Loucy (cell line): ENCODE measurements around the gene ARL10.

Experiments used
- H2AFZ ChIP-seq: fragments of 200-600 bp; sonication (generic); 2 replicates; pipeline ENCODE4 v1.6.0; 2016; ENCODE audit warnings: antibody characterized with exemption, mild to moderate bottlenecking, low read length, moderate library complexity
- H3F3A ChIP-seq: fragments of 200-600 bp; 2 replicates; pipeline ENCODE4 v1.6.0; 2016; ENCODE audit warnings: antibody characterized with exemption, low read depth, mild to moderate bottlenecking
- H3K27me3 ChIP-seq: fragments of 200-600 bp; sonication (generic); 2 replicates; pipeline ENCODE4 v1.6.1; 2014; ENCODE audit warnings: low read length, mild to moderate bottlenecking; ENCODE audit not compliant: insufficient read depth, poor library complexity, severe bottlenecking
- H3K36me3 ChIP-seq: fragments of 200-600 bp; sonication (generic); 2 replicates; pipeline ENCODE4 v1.6.1; 2016; ENCODE audit warnings: low read length; ENCODE audit not compliant: insufficient read depth
- H3K4me1 ChIP-seq: fragments of 200-600 bp; sonication (generic); 2 replicates; pipeline ENCODE4 v1.5.1; 2014; ENCODE audit warnings: low read length, mild to moderate bottlenecking; ENCODE audit not compliant: insufficient read depth, poor library complexity, severe bottlenecking
- H3K4me2 ChIP-seq: fragments of 200-600 bp; sonication (generic); 2 replicates; pipeline ENCODE4 v1.6.0; 2014; ENCODE audit warnings: antibody characterized with exemption, low read length, low read depth, mild to moderate bottlenecking; ENCODE audit not compliant: poor library complexity, severe bottlenecking
- H3K4me3 ChIP-seq: fragments of 200-600 bp; sonication (generic); 2 replicates; pipeline ENCODE4 v1.5.1; 2014; ENCODE audit warnings: low read length, mild to moderate bottlenecking, mixed read lengths; ENCODE audit not compliant: poor library complexity, severe bottlenecking
- H3K79me2 ChIP-seq: fragments of 200-600 bp; sonication (generic); 2 replicates; pipeline ENCODE4 v1.6.1; 2014; ENCODE audit warnings: low read length; ENCODE audit not compliant: insufficient read depth
- H3K9ac ChIP-seq: fragments of 200-600 bp; sonication (generic); 2 replicates; pipeline ENCODE4 v1.6.0; 2014; ENCODE audit warnings: mild to moderate bottlenecking, low read depth, low read length, moderate library complexity; ENCODE audit not compliant: poor library complexity, severe bottlenecking
- H3K9me2 ChIP-seq: fragments of 200-600 bp; sonication (generic); replicated peaks from 2 replicates; pipeline ENCODE4 v1.6.1; 2016; ENCODE audit warnings: low read depth, low read length, mixed read lengths
- H3K9me3 ChIP-seq: fragments of 200-600 bp; sonication (generic); 2 replicates; pipeline ENCODE4 v1.6.1; 2014; ENCODE audit warnings: mild to moderate bottlenecking, antibody characterized with exemption, low read length, low read depth; ENCODE audit not compliant: insufficient read depth
- H4K20me1 ChIP-seq: fragments of 200-600 bp; sonication (generic); 2 replicates; pipeline ENCODE4 v1.6.0; 2014; ENCODE audit warnings: antibody characterized with exemption, low read length, mild to moderate bottlenecking; ENCODE audit not compliant: insufficient read depth, poor library complexity, severe bottlenecking
- EZH2phosphoT487 ChIP-seq: fragments of 200-600 bp; IDR thresholded peaks from 2 replicates; pipeline ENCODE4 v1.6.1; 2018; ENCODE audit warnings: antibody characterized with exemption, mild to moderate bottlenecking, moderate library complexity, borderline replicate concordance
- TF ChIP-seq, protein P1 (sequence below): fragments of 200-600 bp; sonication (generic); conservative IDR thresholded peaks from 2 replicates; pipeline ENCODE4 v1.5.1; 2014; ENCODE audit warnings: mild to moderate bottlenecking, antibody characterized with exemption, low read length

The ARL10 gene

DNA sequence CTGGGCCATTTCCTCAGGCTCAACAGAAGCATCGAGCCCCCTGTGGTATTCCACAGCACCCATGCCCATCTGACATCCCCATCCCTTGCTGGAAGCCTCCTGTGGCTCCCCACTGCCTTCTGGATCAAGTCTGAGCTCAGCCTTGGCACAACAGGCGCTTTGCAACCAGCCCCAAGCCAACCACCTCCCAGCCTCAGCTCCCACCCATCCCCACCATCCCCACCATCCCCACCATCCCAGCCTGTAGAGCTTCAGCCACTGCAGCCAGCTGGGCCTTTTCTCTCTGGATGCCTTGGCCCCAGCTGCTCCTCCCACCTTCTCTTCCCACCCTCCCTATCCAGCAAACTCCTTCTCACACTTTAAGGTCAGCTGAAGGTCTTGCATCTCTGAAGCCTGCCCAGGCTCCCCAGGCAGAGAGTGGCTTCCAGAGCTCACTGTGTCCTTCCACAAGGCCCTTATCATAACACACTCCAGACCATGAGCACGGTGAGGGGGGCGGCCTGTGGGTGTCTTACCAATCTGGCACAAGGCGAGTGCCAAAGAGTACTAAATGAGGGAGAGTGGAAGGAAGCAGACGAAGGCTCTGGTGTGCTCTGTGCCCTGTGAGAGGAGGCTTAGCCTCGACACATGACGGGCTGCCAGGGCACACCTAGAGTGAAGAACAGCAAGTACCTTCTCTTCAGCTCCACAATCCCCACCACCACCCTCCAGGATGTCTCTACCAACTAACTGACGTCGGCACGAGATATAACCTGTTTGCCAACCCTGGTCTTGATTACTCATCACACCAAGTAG, 29.8 kb downstream of the ARL10 start:
- Histone ChIP-seq H3K27me3 (no peaks in the 10 kb centered on the region), H3K4me2 (no peak overlapping the region), H3K9me2 (no peaks in the 10 kb centered on the region), H3K4me1 (no peaks in the 10 kb centered on the region), H3K36me3 (no peaks in the 10 kb centered on the region), H4K20me1 (no peaks in the 10 kb centered on the region), H3K79me2 (peaks cover 7% of the 10 kb centered on the region; the same call in 1 of the 2 replicates), H3K9me3 (no peaks in the 10 kb centered on the region), H3K9ac (no peak overlapping the region), H3K4me3 (no peak overlapping the region), H3F3A (no peaks in the 10 kb centered on the region), H2AFZ (no peak overlapping the region)
- TF ChIP-seq, protein P1, sequence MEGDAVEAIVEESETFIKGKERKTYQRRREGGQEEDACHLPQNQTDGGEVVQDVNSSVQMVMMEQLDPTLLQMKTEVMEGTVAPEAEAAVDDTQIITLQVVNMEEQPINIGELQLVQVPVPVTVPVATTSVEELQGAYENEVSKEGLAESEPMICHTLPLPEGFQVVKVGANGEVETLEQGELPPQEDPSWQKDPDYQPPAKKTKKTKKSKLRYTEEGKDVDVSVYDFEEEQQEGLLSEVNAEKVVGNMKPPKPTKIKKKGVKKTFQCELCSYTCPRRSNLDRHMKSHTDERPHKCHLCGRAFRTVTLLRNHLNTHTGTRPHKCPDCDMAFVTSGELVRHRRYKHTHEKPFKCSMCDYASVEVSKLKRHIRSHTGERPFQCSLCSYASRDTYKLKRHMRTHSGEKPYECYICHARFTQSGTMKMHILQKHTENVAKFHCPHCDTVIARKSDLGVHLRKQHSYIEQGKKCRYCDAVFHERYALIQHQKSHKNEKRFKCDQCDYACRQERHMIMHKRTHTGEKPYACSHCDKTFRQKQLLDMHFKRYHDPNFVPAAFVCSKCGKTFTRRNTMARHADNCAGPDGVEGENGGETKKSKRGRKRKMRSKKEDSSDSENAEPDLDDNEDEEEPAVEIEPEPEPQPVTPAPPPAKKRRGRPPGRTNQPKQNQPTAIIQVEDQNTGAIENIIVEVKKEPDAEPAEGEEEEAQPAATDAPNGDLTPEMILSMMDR: no peak
- no peak for TF ChIP-seq EZH2phosphoT487

DNA sequence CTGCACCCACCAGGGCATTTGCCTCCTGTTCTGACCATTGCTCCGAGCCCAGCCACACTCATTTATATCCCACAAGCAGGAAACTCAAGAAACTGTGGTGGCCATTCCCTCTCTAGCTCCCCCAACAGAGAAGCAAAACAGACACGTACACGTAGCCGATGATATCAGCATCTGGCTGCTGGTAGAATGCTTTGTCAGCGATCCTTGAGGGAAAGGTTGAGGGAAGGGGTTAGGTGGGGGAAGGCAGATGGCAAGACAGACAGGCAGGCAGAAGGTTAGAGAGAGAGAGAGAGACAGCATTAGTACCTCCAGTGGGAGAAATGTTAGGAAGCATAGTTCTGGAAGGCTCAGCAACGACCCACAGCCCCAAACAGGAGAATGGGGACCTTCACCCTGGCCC, 31.0 kb downstream of the ARL10 start:
- H3K9me3 ChIP-seq: no peaks in the 10 kb centered on the region
- no peak overlapping the region for H3K9ac ChIP-seq
- H3K79me2 ChIP-seq: no peaks in the 10 kb centered on the region
- no peaks in the 10 kb centered on the region for H3K36me3 ChIP-seq
- no peak overlapping the region for H3K4me3 ChIP-seq
- H2AFZ ChIP-seq: no peak overlapping the region
- H3F3A ChIP-seq: no peaks in the 10 kb centered on the region
- no peak for TF ChIP-seq EZH2phosphoT487
- TF ChIP-seq, protein P1: no peak
- H3K4me2 ChIP-seq: no peak overlapping the region
- H4K20me1 ChIP-seq: no peaks in the 10 kb centered on the region
- H3K4me1 ChIP-seq: no peaks in the 10 kb centered on the region
- no peaks in the 10 kb centered on the region for H3K9me2 ChIP-seq
- H3K27me3 ChIP-seq: no peaks in the 10 kb centered on the region

DNA sequence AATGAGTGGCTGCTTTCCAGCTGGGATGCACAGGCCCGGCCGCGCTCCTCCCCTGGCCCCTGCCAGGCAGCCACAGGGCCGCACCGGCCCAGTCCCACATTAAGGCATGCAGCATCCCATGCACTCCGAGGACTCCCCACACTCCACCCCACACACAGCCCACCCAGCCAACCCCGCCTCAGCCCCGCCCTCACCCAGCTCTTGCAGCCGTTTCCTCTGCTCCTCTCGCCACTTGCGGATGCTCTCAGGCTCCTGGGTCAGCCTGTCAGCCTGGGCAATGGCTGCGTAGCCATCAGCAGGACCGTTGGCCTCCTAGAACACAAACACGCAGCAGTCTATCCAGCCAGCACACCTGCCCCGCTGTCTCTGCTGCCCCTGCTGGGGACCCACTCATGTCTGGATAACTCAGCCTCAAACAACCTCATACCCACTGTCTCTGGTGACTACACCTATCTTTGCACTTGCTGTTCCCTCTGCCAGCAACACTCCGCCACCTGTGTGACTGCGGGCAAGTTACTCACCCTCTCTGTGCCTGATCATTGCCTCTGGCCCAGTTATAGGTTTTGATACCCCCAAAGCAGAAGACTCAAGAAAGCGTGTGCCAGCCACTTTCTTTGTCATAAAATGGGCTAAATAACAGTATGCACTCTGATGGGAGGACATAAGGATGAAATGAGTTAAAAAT, 32.6 kb downstream of the ARL10 start:
- Histone ChIP-seq H3K9me2 (no peaks in the 10 kb centered on the region), H3K9ac (no peak overlapping the region), H4K20me1 (no peaks in the 10 kb centered on the region), H3F3A (no peaks in the 10 kb centered on the region), H2AFZ (no peak overlapping the region), H3K4me2 (no peak overlapping the region), H3K36me3 (no peaks in the 10 kb centered on the region), H3K9me3 (no peaks in the 10 kb centered on the region), H3K4me3 (no peak overlapping the region), H3K79me2 (no peaks in the 10 kb centered on the region), H3K27me3 (no peaks in the 10 kb centered on the region), H3K4me1 (no peaks in the 10 kb centered on the region)
- no peak for TF ChIP-seq EZH2phosphoT487
- TF ChIP-seq, protein P1: no peak
